ENCODE data around the gene ZEB2.

- TF ChIP-seq ATF3 (IDR thresholded peaks at IDR 0.05; ENCODE audit: insufficient read depth, low read depth, low read length) (no peak), CTCF (IDR thresholded peaks at IDR 0.05; ENCODE audit: control extremely low read depth in 1 of 3, insufficient read depth in 1 of 3, low read depth in 1 of 3, low read length in 3 of 3) (no peak), SIX5 (IDR thresholded peaks at IDR 0.05; ENCODE audit: low read depth, low read length) (no peak), PHF8 (conservative IDR thresholded peaks at IDR 0.05; ENCODE audit: low read depth, low read length) (no peak), RAD21 (IDR thresholded peaks at IDR 0.05 in 1 of 2, conservative IDR thresholded peaks at IDR 0.05 in 1 of 2; ENCODE audit: low read depth in 2 of 2, low read length in 2 of 2) (no peak), EP300 (IDR thresholded peaks at IDR 0.05; ENCODE audit: borderline replicate concordance in 1 of 2, low read depth in 2 of 2, low read length in 2 of 2) (no peak), USF2 (IDR thresholded peaks at IDR 0.05; ENCODE audit: low read length) (no peak)
These were observed 129.4 kb downstream of the ZEB2 start for GRCh38 chr2:144390424-144391020.
